Fibroblast of skin of back (primary cell): ENCODE data around the gene PARD3B.

ENCODE experiments used
- DNase-seq: peaks from one replicate; pipeline ENCODE4 v3.0.0-alpha.2; 2013

Gene PARD3B

DNA sequence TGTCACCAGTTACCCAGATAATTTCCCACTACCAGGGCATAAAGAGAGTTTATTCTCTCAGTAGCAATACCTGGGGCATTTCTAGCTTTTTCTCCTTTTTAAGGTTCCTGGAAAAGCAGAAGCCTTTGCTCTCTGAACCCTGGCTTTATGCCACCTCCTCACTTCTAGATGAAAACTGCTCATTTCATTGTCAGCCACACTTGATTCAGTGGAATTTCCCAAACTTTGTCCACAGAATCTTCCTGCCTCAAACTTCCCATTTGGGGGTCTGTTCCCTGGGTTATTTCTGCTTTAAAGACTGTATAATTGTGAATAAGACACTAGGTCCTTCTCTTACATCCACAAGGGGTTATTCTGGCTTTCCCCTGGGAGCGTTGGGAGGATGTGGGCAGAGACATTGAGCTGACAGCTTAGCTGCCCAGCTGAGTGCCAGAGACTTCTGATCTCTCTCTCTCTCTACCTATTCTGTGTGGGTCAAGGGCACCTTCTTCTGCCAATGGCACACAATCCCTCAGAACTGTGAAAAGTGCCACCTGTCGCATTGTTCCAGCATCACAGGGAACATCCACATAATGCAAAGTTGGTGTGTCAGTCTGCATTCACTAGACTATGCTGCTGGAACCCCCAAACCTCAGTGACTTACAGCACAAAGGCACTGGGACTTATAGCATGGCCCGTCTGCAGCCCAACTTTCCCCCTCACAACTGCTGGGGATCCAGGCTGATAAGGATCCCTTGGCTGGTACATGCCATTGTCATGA is 1117.1 kb downstream of the PARD3B start:
- no peak for DNase-seq

DNA sequence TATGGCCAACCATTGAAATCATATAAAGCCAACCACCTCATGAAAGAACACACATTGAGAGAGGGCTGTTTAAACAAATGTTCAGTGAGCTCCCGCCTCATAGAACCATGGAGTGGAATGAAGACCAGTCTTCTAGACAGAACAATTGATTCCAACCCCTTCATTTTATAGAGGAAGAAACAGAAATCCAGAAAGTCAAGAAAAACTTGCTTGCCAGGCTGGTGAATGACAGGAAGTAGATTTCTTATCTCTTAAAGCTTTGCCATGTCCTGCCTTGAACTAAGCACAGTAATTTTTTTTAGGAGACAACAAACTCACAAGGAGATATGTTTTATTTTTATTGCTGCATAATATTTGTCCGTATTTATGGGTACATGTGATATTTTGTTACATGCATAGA is 1120.5 kb downstream of the PARD3B start:
- DNase-seq: no peak
